Ishikawa (cell line): Measurements from ENCODE around the gene ZDHHC6.

Experiments
- CREB1 ChIP-seq: IDR thresholded peaks from 2 replicates; pipeline ENCODE4 v1.6.1; 2012; ENCODE audit warnings: low read depth
- EGR1 ChIP-seq: IDR thresholded peaks from 2 replicates; pipeline ENCODE4 v1.6.1; 2012
- NFIC ChIP-seq: IDR thresholded peaks from 2 replicates; pipeline ENCODE4 v1.6.1; 2012
- RAD21 ChIP-seq: IDR thresholded peaks from 2 replicates; pipeline ENCODE4 v1.6.1; 2012; ENCODE audit warnings: low read depth
- TAF1 ChIP-seq: IDR thresholded peaks from 2 replicates; pipeline ENCODE4 v1.6.1; 2012; ENCODE audit warnings: low read depth, mild to moderate bottlenecking
- TEAD4 ChIP-seq: IDR thresholded peaks from 2 replicates; pipeline ENCODE4 v1.6.1; 2012
- YY1 ChIP-seq: IDR thresholded peaks from 2 replicates; pipeline ENCODE4 v1.6.1; 2012; ENCODE audit warnings: low read depth

DNA sequence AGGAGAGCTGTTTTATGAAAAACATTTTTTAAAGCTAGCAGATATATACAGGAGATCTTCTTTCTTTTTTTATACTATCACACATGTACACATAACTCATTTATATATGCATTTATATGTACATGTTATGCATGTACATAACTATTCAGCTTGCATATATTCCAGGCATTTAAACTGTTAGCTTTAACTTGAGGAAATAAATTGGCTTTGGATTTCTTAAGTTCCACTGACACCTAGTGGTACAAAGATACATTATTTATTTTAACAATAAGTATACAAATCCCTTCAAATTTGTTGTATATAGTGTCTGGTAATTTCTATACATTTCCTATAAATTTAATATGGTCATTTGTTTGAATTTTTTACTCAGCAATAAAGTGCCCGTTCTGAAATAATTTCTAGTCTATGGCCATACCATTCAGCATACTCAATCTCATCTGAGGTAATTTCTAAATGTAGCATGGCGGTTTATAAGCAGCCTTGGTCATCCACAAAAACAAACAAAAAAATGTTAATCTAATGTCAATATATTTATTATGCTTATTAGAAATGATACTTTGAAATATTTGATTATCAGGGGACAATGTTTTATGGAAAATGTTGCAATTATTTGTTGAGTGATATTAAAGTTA, 11.6 kb downstream of the ZDHHC6 start:
- TF ChIP-seq TAF1 (no peak), EGR1 (no peak), NFIC (no peak), YY1 (no peak), RAD21 (peak; percentile 44), TEAD4 (no peak), CREB1 (no peak)
